Neural progenitor cell (in vitro differentiated cells): ENCODE measurements around the gene SUSD3. TPM values are rescaled to one million over a fixed set of nuclear protein-coding genes. Genes with fewer than 3 reads are reported as not detected.
A peak's percentile ranks its signal among the peaks of the same experiment; 100 is the strongest.

ENCODE experiments used
- DNase-seq: peaks from one replicate; pipeline ENCODE4 v3.0.0-alpha.2; 2016; ENCODE audit warnings: low spot score
- H2AFZ ChIP-seq: fragments of 200-600 bp; sonication (generic); replicated peaks from 2 replicates; pipeline ENCODE4 v1.6.1; 2016; ENCODE audit warnings: antibody characterized with exemption
- H3F3A ChIP-seq: fragments of 200-600 bp; sonication (generic); 2 replicates; pipeline ENCODE4 v1.6.1; 2016; ENCODE audit warnings: antibody characterized with exemption, low read depth
- H3K27ac ChIP-seq: fragments of 200-600 bp; sonication (generic); 2 replicates; pipeline ENCODE4 v1.5.1; 2016; ENCODE audit warnings: mild to moderate bottlenecking
- H3K27me3 ChIP-seq: fragments of 200-600 bp; sonication (generic); 2 replicates; pipeline ENCODE4 v1.6.1; 2016; ENCODE audit warnings: mild to moderate bottlenecking, moderate library complexity
- H3K36me3 ChIP-seq: fragments of 200-600 bp; sonication (generic); 2 replicates; pipeline ENCODE4 v1.5.1; 2016
- H3K4me1 ChIP-seq: fragments of 200-600 bp; sonication (generic); 2 replicates; pipeline ENCODE4 v1.6.1; 2016; ENCODE audit warnings: mixed run types
- H3K4me2 ChIP-seq: fragments of 200-600 bp; sonication (generic); 2 replicates; pipeline ENCODE4 v1.6.1; 2016
- H3K4me3 ChIP-seq: fragments of 200-600 bp; sonication (generic); 2 replicates; pipeline ENCODE4 v1.5.1; 2016
- H3K79me2 ChIP-seq: fragments of 200-600 bp; sonication (generic); 2 replicates; pipeline ENCODE4 v1.6.1; 2016; ENCODE audit warnings: low read depth
- H3K9ac ChIP-seq: fragments of 200-600 bp; sonication (generic); 2 replicates; pipeline ENCODE4 v1.6.1; 2016
- H3K9me3 ChIP-seq: fragments of 200-600 bp; sonication (generic); 2 replicates; pipeline ENCODE4 v1.5.1; 2016; ENCODE audit warnings: low read depth
- H4K20me1 ChIP-seq: fragments of 200-600 bp; sonication (generic); 2 replicates; pipeline ENCODE4 v1.6.1; 2016; ENCODE audit warnings: low read depth
- H3K27ac Mint-ChIP-seq: 3 replicates; pipeline ENCODE4 v1.8.0; 2021; ENCODE audit warnings: mixed read lengths
- H3K27me3 Mint-ChIP-seq: 2 replicates; pipeline ENCODE4 v1.8.0; 2022; ENCODE audit warnings: low read depth, mild to moderate bottlenecking, inconsistent platforms, moderate library complexity, mixed read lengths; ENCODE audit not compliant: insufficient read depth
- H3K36me3 Mint-ChIP-seq: 3 replicates; pipeline ENCODE4 v1.8.0; 2021; ENCODE audit warnings: mixed read lengths
- H3K4me1 Mint-ChIP-seq: 3 replicates; pipeline ENCODE4 v1.8.0; 2021; ENCODE audit warnings: mixed read lengths
- H3K4me3 Mint-ChIP-seq: 3 replicates; pipeline ENCODE4 v1.8.0; 2021; ENCODE audit warnings: mild to moderate bottlenecking, moderate library complexity, mixed read lengths
- H3K9me3 Mint-ChIP-seq: 3 replicates; pipeline ENCODE4 v1.8.0; 2020; ENCODE audit warnings: mixed read lengths
- EZH2 ChIP-seq: fragments of 200-600 bp; sonication (generic); IDR thresholded peaks from 2 replicates; pipeline ENCODE4 v1.6.1; 2017; ENCODE audit warnings: antibody characterized with exemption, mild to moderate bottlenecking, moderate library complexity
- EZH2phosphoT487 ChIP-seq: fragments of 200-600 bp; sonication (generic); IDR thresholded peaks from 2 replicates; pipeline ENCODE4 v1.6.1; 2017; ENCODE audit warnings: antibody characterized with exemption
- total RNA-seq: library from RNA; depleted of rRNA; stranded (reverse); fragments of >200 nt; gene quantifications from 2 replicates; pipeline ENCODE4 v1.2.3, GENCODE V29; 2015; ENCODE audit warnings: low replicate concordance
- TF ChIP-seq, protein P1 (sequence below): fragments of 200-600 bp; sonication (generic); IDR thresholded peaks from 2 replicates; pipeline ENCODE4 v1.5.1; 2017; ENCODE audit warnings: antibody characterized with exemption, mild to moderate bottlenecking

Gene SUSD3
- total RNA-seq, 1 donor from 2014 or later = not detected

DNA sequence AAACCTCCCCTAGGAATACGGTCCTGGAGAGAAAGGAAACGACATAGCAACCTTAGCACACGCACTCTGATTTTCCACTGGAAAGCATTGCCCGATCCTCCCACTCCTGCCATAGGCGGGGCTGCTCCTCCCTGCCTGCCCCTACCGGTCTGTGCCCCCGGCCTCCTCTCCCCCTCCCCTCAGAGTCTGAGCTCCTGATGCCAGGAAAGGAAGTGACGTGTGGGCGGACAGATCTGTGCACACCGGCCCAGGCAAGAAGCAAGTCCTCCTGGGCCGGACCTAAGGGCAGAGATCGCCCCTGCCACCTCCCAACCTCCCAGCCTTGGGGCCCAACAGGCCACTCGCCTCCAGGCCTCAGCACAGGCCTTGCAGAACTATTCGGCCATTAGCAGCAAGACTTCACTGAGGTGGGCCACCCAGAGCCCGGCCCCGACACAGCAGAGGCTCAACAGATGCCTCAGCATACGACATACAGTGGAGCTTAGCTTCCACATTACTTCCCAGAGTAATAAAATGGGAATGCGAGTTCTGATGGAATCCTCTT lies 68.4 kb downstream of the SUSD3 start:
- Histone ChIP-seq H3F3A (no peaks in the 10 kb centered on the region), H3K36me3 (no peaks in the 10 kb centered on the region), H3K9ac (no peak overlapping the region), H3K4me1 (peaks cover 10% of the 10 kb centered on the region), H3K79me2 (no peaks in the 10 kb centered on the region), H4K20me1 (no peaks in the 10 kb centered on the region), H3K4me3 (no peak overlapping the region), H3K4me2 (peak overlapping the region; percentile 22), H3K9me3 (no peaks in the 10 kb centered on the region), H3K27ac (no peak overlapping the region), H2AFZ (peak overlapping the region; percentile 34), H3K27me3 (no peaks in the 10 kb centered on the region)
- Mint-ChIP-seq H3K27me3 (peaks cover 3% of the 10 kb centered on the region), H3K4me1 (peaks cover 23% of the 10 kb centered on the region), H3K9me3 (no peaks in the 10 kb centered on the region), H3K36me3 (peaks cover 3% of the 10 kb centered on the region), H3K4me3 (no peak overlapping the region), H3K27ac (peak overlapping the region; percentile 63)
- TF ChIP-seq, protein P1, sequence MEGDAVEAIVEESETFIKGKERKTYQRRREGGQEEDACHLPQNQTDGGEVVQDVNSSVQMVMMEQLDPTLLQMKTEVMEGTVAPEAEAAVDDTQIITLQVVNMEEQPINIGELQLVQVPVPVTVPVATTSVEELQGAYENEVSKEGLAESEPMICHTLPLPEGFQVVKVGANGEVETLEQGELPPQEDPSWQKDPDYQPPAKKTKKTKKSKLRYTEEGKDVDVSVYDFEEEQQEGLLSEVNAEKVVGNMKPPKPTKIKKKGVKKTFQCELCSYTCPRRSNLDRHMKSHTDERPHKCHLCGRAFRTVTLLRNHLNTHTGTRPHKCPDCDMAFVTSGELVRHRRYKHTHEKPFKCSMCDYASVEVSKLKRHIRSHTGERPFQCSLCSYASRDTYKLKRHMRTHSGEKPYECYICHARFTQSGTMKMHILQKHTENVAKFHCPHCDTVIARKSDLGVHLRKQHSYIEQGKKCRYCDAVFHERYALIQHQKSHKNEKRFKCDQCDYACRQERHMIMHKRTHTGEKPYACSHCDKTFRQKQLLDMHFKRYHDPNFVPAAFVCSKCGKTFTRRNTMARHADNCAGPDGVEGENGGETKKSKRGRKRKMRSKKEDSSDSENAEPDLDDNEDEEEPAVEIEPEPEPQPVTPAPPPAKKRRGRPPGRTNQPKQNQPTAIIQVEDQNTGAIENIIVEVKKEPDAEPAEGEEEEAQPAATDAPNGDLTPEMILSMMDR = no peak
- TF ChIP-seq EZH2 = no peak
- TF ChIP-seq EZH2phosphoT487 = no peak
- peak; percentile 45 for DNase-seq

DNA sequence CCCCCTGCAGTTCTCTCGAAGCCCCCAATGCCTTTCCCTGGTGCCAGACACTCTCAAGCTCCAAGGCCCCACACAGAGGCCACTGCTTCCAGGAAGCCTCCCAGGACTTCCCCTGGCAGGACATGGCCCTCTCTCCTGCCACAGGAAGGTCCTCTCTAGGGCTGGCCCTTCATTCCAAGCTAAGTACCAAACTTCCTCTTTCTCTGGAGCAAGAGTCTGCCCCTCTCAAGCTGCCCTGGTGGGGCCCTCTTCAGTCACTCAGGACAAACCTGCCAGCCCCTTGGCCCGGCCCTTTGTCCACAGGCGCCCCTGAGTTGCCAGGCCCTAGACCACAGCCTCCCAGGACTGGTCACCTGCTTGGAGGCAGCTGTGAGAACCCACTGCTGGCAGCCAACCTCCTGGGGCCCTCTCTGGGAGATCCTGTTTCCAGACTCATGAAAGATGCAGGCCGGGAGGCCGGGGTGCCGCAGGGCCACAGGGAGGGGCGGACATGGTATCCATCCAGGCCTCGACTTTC lies 69.0 kb downstream of the SUSD3 start:
- Histone ChIP-seq H3K4me2 (no peak overlapping the region), H3F3A (no peaks in the 10 kb centered on the region), H3K27ac (no peak overlapping the region), H3K9me3 (no peaks in the 10 kb centered on the region), H3K4me1 (peaks cover 10% of the 10 kb centered on the region), H3K9ac (no peak overlapping the region), H4K20me1 (no peaks in the 10 kb centered on the region), H3K27me3 (no peaks in the 10 kb centered on the region), H3K4me3 (no peak overlapping the region), H2AFZ (no peak overlapping the region), H3K36me3 (no peaks in the 10 kb centered on the region), H3K79me2 (no peaks in the 10 kb centered on the region)
- Mint-ChIP-seq H3K36me3 (peaks cover 3% of the 10 kb centered on the region), H3K4me3 (no peak overlapping the region), H3K4me1 (peaks cover 23% of the 10 kb centered on the region), H3K9me3 (no peaks in the 10 kb centered on the region), H3K27me3 (peaks cover 3% of the 10 kb centered on the region), H3K27ac (peak overlapping the region; percentile 63)
- TF ChIP-seq, protein P1 = no peak
- TF ChIP-seq EZH2phosphoT487 (no peak), EZH2 (no peak)
- DNase-seq = no peak

DNA sequence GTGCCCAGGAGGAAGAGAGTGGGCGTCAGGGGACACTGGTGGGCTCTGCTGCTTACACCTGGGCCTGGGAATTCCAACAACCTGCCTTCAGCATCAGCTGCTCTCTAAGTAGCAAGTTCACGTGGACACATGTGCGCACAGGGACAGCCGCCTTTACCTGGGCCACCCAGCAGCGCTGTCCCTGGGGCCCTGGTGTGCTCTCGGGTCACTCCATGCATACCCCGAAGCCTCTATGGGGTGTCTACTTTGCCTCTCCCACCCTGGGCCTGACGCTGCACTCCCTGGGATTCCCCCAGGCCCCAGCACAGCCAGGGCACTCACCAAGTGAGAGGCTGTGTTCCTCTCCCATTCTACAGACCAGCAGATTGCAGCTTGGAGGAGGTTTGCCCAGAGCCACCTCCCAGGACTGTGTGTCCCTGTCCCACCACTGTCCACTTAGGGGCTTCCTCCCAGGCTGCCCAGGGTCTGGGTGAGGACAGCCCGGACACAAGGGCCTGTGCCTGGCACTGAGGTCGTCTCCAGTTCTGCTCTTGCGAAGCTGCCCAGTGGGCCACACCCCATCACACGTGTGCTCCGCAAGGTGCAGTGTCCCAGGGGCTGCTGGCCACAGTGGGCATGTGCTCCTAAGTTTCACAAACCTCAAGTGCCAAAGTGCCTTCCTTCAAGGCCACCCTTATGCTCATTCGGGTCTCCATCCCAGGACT lies 69.7 kb downstream of the SUSD3 start:
- Histone ChIP-seq H3K9ac (no peak overlapping the region), H3K4me3 (no peak overlapping the region), H3K4me1 (peaks cover 16% of the 10 kb centered on the region), H2AFZ (no peak overlapping the region), H4K20me1 (peaks cover 4% of the 10 kb centered on the region), H3K79me2 (no peaks in the 10 kb centered on the region), H3K27me3 (no peaks in the 10 kb centered on the region), H3K36me3 (no peaks in the 10 kb centered on the region), H3F3A (no peaks in the 10 kb centered on the region), H3K27ac (no peak overlapping the region), H3K9me3 (no peaks in the 10 kb centered on the region), H3K4me2 (no peak overlapping the region)
- no peak for DNase-seq
- TF ChIP-seq EZH2 = no peak
- TF ChIP-seq, protein P1 = no peak
- Mint-ChIP-seq H3K4me1 (peaks cover 30% of the 10 kb centered on the region), H3K36me3 (peaks cover 3% of the 10 kb centered on the region), H3K27me3 (no peaks in the 10 kb centered on the region), H3K27ac (peak overlapping the region; percentile 93), H3K4me3 (no peak overlapping the region), H3K9me3 (no peaks in the 10 kb centered on the region)
